Activated CD8-positive, alpha-beta T cell treated with anti-CD3 and anti-CD28 coated beads for 36 hours (primary cell): Measurements from ENCODE around the gene ZNF415. TPM values are rescaled to one million over a fixed set of nuclear protein-coding genes. Genes with fewer than 3 reads are reported as not detected.

Source experiments
- ATAC-seq: fragments of 200-7000 bp; cut with Tn5 transposase; one replicate; pipeline ENCODE4 v1.10.0; 2021; ENCODE audit warnings: mild to moderate bottlenecking, moderate library complexity
- CTCF ChIA-PET: fragments of 350-600 bp; sonication (Branson Sonifier 250); formaldehyde crosslinking; loops from one replicate; lab custom pipeline; 2021; ENCODE audit warnings: antibody characterized with exemption; lab: Charles Lee
- POLR2A ChIA-PET: fragments of 350-600 bp; sonication (Branson Sonifier 250); formaldehyde crosslinking; loops from one replicate; lab custom pipeline; 2021; ENCODE audit warnings: antibody characterized with exemption; lab: Charles Lee
- DNase-seq: peaks from one replicate; pipeline ENCODE4 v3.0.0-alpha.2; 2020
- H3K27ac Mint-ChIP-seq: one replicate; pipeline ENCODE4 v1.8.0; 2021; ENCODE audit warnings: mild to moderate bottlenecking, mixed read lengths
- H3K27me3 Mint-ChIP-seq: one replicate; pipeline ENCODE4 v1.8.0; 2021; ENCODE audit warnings: mixed read lengths
- H3K36me3 Mint-ChIP-seq: one replicate; pipeline ENCODE4 v1.8.0; 2021; ENCODE audit warnings: low read depth, mixed read lengths
- H3K4me1 Mint-ChIP-seq: one replicate; pipeline ENCODE4 v1.8.0; 2021; ENCODE audit warnings: low read depth, mixed read lengths
- H3K4me3 Mint-ChIP-seq: one replicate; pipeline ENCODE4 v1.8.0; 2021; ENCODE audit warnings: mild to moderate bottlenecking, moderate library complexity, mixed read lengths
- H3K9me3 Mint-ChIP-seq: one replicate; pipeline ENCODE4 v1.8.0; 2021; ENCODE audit warnings: mixed read lengths
- intact Hi-C: fragments of 100-400 bp; cut with micrococcal nuclease; formaldehyde crosslinking; loops from one replicate; pipeline ENCODE4 v1.10.0; 2022
- total RNA-seq, 2 experiments: library from RNA; stranded (reverse); gene quantifications; one replicate each; pipeline ENCODE4 v1.2.3, GENCODE V29; 2021
- TF ChIP-seq, protein P1 (sequence below): fragments of 200-600 bp; IDR thresholded peaks from one replicate; pipeline ENCODE4 v1.8.0; 2022; ENCODE audit warnings: antibody characterized with exemption, mild to moderate bottlenecking

ZNF415 gene
- total RNA-seq, 2 experiments from 2014 or later, result 3.1 to 3.7 TPM

DNA sequence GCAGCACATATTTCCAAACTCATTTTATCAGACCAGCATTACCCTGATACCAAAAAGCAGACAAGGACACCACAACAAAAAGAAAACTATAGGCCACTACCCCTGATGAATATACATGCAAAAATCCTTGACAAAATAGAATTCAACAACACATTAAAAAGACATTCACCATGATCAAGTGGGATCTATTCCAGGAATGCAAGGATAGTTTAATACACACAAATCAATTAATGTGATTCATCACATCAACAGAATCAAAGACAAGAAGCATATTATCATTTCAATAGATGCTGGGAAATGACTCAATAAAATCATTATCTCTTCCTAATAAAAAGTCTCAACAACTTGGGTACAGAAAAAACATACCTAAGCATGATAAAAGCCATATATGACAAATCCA is 14.9 kb upstream of the ZNF415 start:
- ATAC-seq (no peak), DNase-seq (no peak)
- TF ChIP-seq, protein P1, sequence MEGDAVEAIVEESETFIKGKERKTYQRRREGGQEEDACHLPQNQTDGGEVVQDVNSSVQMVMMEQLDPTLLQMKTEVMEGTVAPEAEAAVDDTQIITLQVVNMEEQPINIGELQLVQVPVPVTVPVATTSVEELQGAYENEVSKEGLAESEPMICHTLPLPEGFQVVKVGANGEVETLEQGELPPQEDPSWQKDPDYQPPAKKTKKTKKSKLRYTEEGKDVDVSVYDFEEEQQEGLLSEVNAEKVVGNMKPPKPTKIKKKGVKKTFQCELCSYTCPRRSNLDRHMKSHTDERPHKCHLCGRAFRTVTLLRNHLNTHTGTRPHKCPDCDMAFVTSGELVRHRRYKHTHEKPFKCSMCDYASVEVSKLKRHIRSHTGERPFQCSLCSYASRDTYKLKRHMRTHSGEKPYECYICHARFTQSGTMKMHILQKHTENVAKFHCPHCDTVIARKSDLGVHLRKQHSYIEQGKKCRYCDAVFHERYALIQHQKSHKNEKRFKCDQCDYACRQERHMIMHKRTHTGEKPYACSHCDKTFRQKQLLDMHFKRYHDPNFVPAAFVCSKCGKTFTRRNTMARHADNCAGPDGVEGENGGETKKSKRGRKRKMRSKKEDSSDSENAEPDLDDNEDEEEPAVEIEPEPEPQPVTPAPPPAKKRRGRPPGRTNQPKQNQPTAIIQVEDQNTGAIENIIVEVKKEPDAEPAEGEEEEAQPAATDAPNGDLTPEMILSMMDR, result no peak
- H3K9me3 Mint-ChIP-seq, result peaks cover 58% of the 10 kb centered on the region
- CTCF ChIA-PET, result no interaction called here
- H3K4me3 Mint-ChIP-seq, result no peak overlapping the region
- H3K27ac Mint-ChIP-seq, result no peak overlapping the region
- H3K36me3 Mint-ChIP-seq, result peaks cover 86% of the 10 kb centered on the region
- POLR2A ChIA-PET, result no interaction called here
- intact Hi-C loops, result no loop called here
- no peaks in the 10 kb centered on the region for H3K27me3 Mint-ChIP-seq
- no peaks in the 10 kb centered on the region for H3K4me1 Mint-ChIP-seq

DNA sequence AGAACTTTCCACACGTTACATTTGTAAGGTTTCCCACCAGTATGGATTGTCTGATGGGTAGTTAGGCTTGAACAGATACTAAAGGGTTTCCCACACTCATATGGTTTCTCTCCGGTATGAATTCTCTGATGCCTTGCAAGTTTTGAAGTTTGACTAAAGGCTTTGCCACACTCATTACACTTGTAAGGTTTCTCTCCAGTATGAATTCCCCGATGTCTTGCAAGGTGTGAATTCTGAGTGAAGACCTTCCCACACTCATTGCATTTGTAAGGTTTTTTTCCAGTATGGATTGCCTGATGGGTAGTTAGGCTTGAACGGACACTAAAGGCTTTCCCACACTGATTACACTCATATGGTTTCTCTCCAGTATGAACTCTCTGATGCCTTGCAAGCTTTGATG is 7.6 kb upstream of the ZNF415 start:
- H3K36me3 Mint-ChIP-seq, result peaks cover 68% of the 10 kb centered on the region
- no peaks in the 10 kb centered on the region for H3K4me1 Mint-ChIP-seq
- peaks cover 62% of the 10 kb centered on the region for H3K9me3 Mint-ChIP-seq
- TF ChIP-seq, protein P1, result no peak
- ATAC-seq (no peak), DNase-seq (no peak)
- CTCF ChIA-PET, result no interaction called here
- H3K27me3 Mint-ChIP-seq, result no peaks in the 10 kb centered on the region
- POLR2A ChIA-PET, result no interaction called here
- no peak overlapping the region for H3K27ac Mint-ChIP-seq
- no peak overlapping the region for H3K4me3 Mint-ChIP-seq
- intact Hi-C loops, result no loop called here

DNA sequence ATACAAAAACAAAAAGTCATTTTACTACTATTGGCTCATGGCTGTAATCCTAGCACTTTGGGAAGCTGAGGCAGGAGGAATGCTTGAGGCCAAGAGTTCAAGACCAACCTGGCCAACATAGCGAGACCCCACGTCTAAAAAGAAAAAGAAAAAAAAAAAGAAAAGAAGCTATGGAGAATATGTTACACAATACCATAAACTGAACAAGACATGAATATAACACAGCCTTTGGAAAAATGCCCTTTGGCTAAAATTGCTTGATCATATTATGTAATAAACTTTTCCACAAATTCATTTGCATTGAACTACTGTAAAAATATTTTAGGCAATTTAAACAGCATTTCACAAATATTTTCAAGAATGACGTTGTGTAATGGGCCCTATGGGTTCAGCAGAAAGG is 3.7 kb upstream of the ZNF415 start:
- intact Hi-C loops, result no loop called here
- TF ChIP-seq, protein P1, result no peak
- Mint-ChIP-seq H3K27me3 (no peaks in the 10 kb centered on the region), H3K9me3 (peaks cover 60% of the 10 kb centered on the region), H3K4me1 (peaks cover 8% of the 10 kb centered on the region), H3K4me3 (no peak overlapping the region), H3K36me3 (peaks cover 43% of the 10 kb centered on the region), H3K27ac (no peak overlapping the region)
- no peak for DNase-seq
- ChIA-PET POLR2A (interaction anchor here (1.0 kb wide), 1 partner anchor 40 kb away, joined by 3 read pairs; no protein-coding TSS in a partner anchor), CTCF (no interaction called here)
- ATAC-seq, result no peak

DNA sequence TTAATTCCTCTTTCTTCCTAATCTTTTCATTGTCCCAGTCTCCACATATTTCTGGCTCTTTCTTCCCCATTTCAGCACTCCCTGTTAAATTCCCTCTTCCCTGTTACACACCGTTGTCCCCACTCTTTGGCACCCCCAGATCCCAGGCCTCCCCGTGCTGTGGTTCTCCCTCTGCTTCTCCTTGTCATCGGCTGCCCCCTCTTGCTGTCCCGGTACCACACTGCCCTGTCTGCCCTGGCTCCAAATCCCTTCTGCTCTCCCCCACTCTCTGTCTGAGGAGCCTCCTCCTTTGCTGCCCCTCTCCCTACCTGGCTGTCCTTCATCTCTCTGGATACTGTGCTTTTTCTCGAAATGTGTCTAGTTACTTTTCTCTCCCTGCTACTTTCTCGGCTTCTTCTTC is 983 bp downstream of the ZNF415 start:
- TF ChIP-seq, protein P1, result no peak
- peaks cover 21% of the 10 kb centered on the region for H3K36me3 Mint-ChIP-seq
- no peak for ATAC-seq
- ChIA-PET CTCF (no interaction called here), POLR2A (no interaction called here)
- H3K27ac Mint-ChIP-seq, result peak overlapping the region; percentile 68
- H3K9me3 Mint-ChIP-seq, result peaks cover 42% of the 10 kb centered on the region
- H3K27me3 Mint-ChIP-seq, result no peaks in the 10 kb centered on the region
- H3K4me1 Mint-ChIP-seq, result peaks cover 12% of the 10 kb centered on the region
- DNase-seq, result no peak
- H3K4me3 Mint-ChIP-seq, result peak overlapping the region; percentile 76
- intact Hi-C loops, result loop anchor here (2.0 kb wide), 1 partner anchor 33 kb away; no protein-coding TSS in a partner anchor

DNA sequence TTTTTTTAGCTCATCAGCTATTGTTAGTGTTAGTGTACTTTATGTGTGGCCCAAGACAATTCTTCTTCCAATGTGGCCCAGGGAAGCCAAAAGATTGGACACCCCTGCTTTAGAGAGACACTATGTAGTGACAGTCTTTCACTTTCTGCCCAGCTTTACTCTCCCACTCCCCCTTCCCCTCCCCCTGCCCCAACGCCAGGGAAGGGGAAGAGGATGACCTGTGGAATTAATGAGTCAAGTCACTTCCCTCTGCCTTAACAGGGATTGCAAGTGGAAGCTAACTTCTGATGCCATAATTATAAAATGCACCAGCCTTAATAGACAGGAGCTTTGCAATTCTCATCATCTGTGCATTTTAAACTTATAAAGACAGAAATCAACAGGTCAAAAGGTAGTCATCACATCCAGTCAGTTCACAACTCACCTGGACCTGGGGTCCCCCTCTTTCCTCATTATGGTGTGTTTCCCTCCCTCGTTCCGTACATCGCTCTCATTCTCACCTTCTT is 1.6 kb downstream of the ZNF415 start:
- intact Hi-C loops, result loop anchor here (2.0 kb wide), 1 partner anchor 32 kb away; no protein-coding TSS in a partner anchor
- Mint-ChIP-seq H3K27me3 (no peaks in the 10 kb centered on the region), H3K4me3 (peak overlapping the region; percentile 76), H3K36me3 (peaks cover 21% of the 10 kb centered on the region), H3K9me3 (peaks cover 38% of the 10 kb centered on the region), H3K27ac (no peak overlapping the region), H3K4me1 (peaks cover 12% of the 10 kb centered on the region)
- ATAC-seq (no peak), DNase-seq (no peak)
- ChIA-PET POLR2A (no interaction called here), CTCF (no interaction called here)
- TF ChIP-seq, protein P1, result no peak
